Osteoblast (primary cell): ENCODE results near the gene TRPC4. TPM values are rescaled to one million over a fixed set of nuclear protein-coding genes. Genes with fewer than 3 reads are reported as not detected.

ENCODE experiments used
- DNase-seq: peaks from one replicate; pipeline ENCODE4 v3.0.0; 2011; ENCODE audit warnings: low spot score, mixed read lengths; ENCODE audit not compliant: insufficient read length; ENCODE audit errors: missing footprints
- H2AFZ ChIP-seq: 2 replicates; pipeline ENCODE4 v1.6.0; 2011; ENCODE audit warnings: mild to moderate bottlenecking, low read length
- H3K27ac ChIP-seq: 2 replicates; pipeline ENCODE4 v1.5.1; 2011; ENCODE audit warnings: mild to moderate bottlenecking, low read depth, low read length, moderate library complexity
- H3K27me3 ChIP-seq: 2 replicates; pipeline ENCODE4 v1.6.0; 2012; ENCODE audit warnings: mild to moderate bottlenecking, control low read depth, inconsistent platforms, low read length, moderate library complexity; ENCODE audit not compliant: insufficient read depth
- H3K36me3 ChIP-seq: 2 replicates; pipeline ENCODE4 v1.5.1; 2011; ENCODE audit warnings: mild to moderate bottlenecking, low read length, control low read depth, moderate library complexity; ENCODE audit not compliant: insufficient read depth
- H3K4me1 ChIP-seq: 2 replicates; pipeline ENCODE4 v1.5.1; 2011; ENCODE audit warnings: mild to moderate bottlenecking, low read length, control low read depth, moderate library complexity; ENCODE audit not compliant: insufficient read depth
- H3K4me2 ChIP-seq: 2 replicates; pipeline ENCODE4 v1.6.0; 2011; ENCODE audit warnings: mild to moderate bottlenecking, low read length; ENCODE audit not compliant: insufficient read depth
- H3K4me3 ChIP-seq: fragments of 200-600 bp; sonication (generic); 3 replicates; pipeline ENCODE4 v1.5.1; 2012; ENCODE audit warnings: mild to moderate bottlenecking, low read length, inconsistent platforms; ENCODE audit not compliant: insufficient read depth
- H3K79me2 ChIP-seq: 2 replicates; pipeline ENCODE4 v1.6.0; 2012; ENCODE audit warnings: mild to moderate bottlenecking, low read length, control low read depth, inconsistent platforms; ENCODE audit not compliant: insufficient read depth
- H3K9me3 ChIP-seq: 2 replicates; pipeline ENCODE4 v1.5.1; 2011; ENCODE audit warnings: low read depth, low read length, control low read depth
- H4K20me1 ChIP-seq: 2 replicates; pipeline ENCODE4 v1.6.0; 2012; ENCODE audit warnings: mild to moderate bottlenecking, low read length, control low read depth; ENCODE audit not compliant: insufficient read depth
- CTCF ChIP-seq: IDR thresholded peaks from 2 replicates; pipeline ENCODE4 v1.5.1; 2011; ENCODE audit warnings: mild to moderate bottlenecking, low read depth, low read length, moderate library complexity; ENCODE audit errors: extremely low read depth
- total RNA-seq: library from RNA; depleted of rRNA; stranded (reverse); fragments of >200 nt; gene quantifications from 2 replicates; pipeline ENCODE4 v1.2.3, GENCODE V29; 2012

Gene TRPC4
- total RNA-seq, 1 donor = 9.8 TPM

GRCh38 chr13:37766502-37766901, 103.1 kb downstream of the TRPC4 start:
- Histone ChIP-seq H3K79me2 (peaks cover 22% of the 10 kb centered on the region), H4K20me1 (no peaks in the 10 kb centered on the region), H3K4me2 (no peak overlapping the region), H2AFZ (no peak overlapping the region), H3K36me3 (no peaks in the 10 kb centered on the region), H3K9me3 (no peaks in the 10 kb centered on the region), H3K4me1 (peaks cover 5% of the 10 kb centered on the region), H3K27ac (no peak overlapping the region), H3K27me3 (no peaks in the 10 kb centered on the region), H3K4me3 (no peak overlapping the region)
- no peak for DNase-seq
- no peak for TF ChIP-seq CTCF

GRCh38 chr13:37755349-37755748, 114.2 kb downstream of the TRPC4 start:
- peaks cover 3% of the 10 kb centered on the region for H3K4me1 ChIP-seq
- H3K27ac ChIP-seq = no peak overlapping the region
- no peak for DNase-seq
- H3K4me3 ChIP-seq = no peak overlapping the region
- no peaks in the 10 kb centered on the region for H3K27me3 ChIP-seq
- H3K79me2 ChIP-seq = peaks cover 21% of the 10 kb centered on the region
- H3K4me2 ChIP-seq = no peak overlapping the region
- H4K20me1 ChIP-seq = no peaks in the 10 kb centered on the region
- H2AFZ ChIP-seq = no peak overlapping the region
- TF ChIP-seq CTCF = no peak
- no peaks in the 10 kb centered on the region for H3K36me3 ChIP-seq
- no peaks in the 10 kb centered on the region for H3K9me3 ChIP-seq

- Histone ChIP-seq H3K79me2 (peaks cover 20% of the 10 kb centered on the region), H3K27ac (no peak overlapping the region), H3K27me3 (no peaks in the 10 kb centered on the region), H2AFZ (no peak overlapping the region), H3K4me3 (no peak overlapping the region), H4K20me1 (no peaks in the 10 kb centered on the region), H3K4me2 (no peak overlapping the region), H3K4me1 (peaks cover 3% of the 10 kb centered on the region), H3K9me3 (no peaks in the 10 kb centered on the region), H3K36me3 (no peaks in the 10 kb centered on the region)
- TF ChIP-seq CTCF = no peak
- no peak for DNase-seq
Measured at GRCh38 chr13:37753776-37754175, 115.8 kb downstream of the TRPC4 start.

- no peak overlapping the region for H2AFZ ChIP-seq
- no peaks in the 10 kb centered on the region for H4K20me1 ChIP-seq
- no peaks in the 10 kb centered on the region for H3K9me3 ChIP-seq
- H3K27ac ChIP-seq = no peak overlapping the region
- no peaks in the 10 kb centered on the region for H3K36me3 ChIP-seq
- peaks cover 12% of the 10 kb centered on the region for H3K4me1 ChIP-seq
- H3K79me2 ChIP-seq = peaks cover 19% of the 10 kb centered on the region
- H3K27me3 ChIP-seq = no peaks in the 10 kb centered on the region
- no peak overlapping the region for H3K4me3 ChIP-seq
- no peak for DNase-seq
- no peak for TF ChIP-seq CTCF
- H3K4me2 ChIP-seq = no peak overlapping the region
Measured at GRCh38 chr13:37752146-37752545, 117.4 kb downstream of the TRPC4 start.
